ENCODE results near the gene SACM1L. TPM values are rescaled to one million over a fixed set of nuclear protein-coding genes. Genes with fewer than 3 reads are reported as not detected.
A peak's percentile ranks its signal among the peaks of the same experiment; 100 is the strongest.

Gene SACM1L
- total RNA-seq, 1 experiment from 2014 or later = 79.6 TPM

DNA sequence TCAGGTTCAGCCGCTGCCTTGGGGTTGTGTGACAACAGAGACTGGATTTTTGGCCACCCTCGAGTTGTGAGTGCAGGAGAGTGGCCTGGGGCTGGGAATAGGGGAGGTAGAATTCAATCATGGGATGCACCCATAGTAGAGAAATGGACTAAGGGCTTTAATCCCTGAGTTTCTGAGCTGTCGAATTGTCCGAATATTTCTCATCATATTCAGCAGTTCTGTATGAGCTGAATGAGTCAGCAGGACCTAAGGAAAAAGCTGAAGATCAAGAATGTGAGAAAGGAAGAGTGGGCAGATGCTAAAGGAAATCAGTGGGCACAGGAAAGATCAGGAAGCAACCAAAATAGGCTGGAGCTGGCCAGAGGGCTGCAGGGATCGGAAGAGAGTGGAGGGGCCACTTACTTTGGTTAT is 44.4 kb upstream of the SACM1L start:
- no peak; the same call in 1 of the 2 replicates for ATAC-seq
- POLR2A ChIA-PET = interaction anchor here (0.5 kb wide), 1 partner anchor 57 kb away, joined by 3 read pairs; no protein-coding TSS in a partner anchor

DNA sequence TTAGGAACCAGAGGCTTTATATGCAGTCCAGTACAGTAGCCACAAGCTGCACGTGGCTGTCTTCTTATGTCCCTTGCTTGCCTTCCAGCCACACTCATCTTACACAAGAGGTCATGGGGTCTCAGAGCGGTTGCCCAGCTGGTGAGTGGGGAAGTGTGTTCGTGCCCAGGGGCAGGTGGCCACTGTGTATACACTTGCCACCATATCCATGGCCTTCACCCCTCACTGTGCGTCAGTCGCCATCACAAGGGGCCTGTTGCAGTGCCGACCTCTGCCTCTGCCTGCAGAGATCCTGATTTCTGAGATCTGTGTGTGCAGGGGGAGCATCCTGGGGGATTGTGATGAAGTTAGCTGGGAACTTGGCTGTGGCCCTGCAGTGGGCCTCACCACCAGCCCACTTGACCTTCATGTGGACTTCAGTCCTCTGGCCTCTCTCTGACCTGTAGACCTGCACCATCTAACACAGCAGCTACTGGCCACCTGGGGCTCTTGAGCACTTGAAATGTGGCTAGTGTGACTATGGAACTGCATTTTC is 43.1 kb upstream of the SACM1L start:
- ChIA-PET POLR2A (no interaction called here), CTCF (interaction anchor here (0.6 to 2.8 kb wide), 4 partner anchors 11 to 603 kb away, joined by 3 to 29 read pairs (median 3); no protein-coding TSS in a partner anchor)
- H3K4me1 Mint-ChIP-seq = peaks cover 35% of the 10 kb centered on the region
- peaks cover 19% of the 10 kb centered on the region for H3K9me3 Mint-ChIP-seq
- ATAC-seq (no peak), DNase-seq (ENCODE audit: low spot score) (no peak)
- H3K4me3 Mint-ChIP-seq = no peak overlapping the region
- H3K36me3 Mint-ChIP-seq = peaks cover 10% of the 10 kb centered on the region
- H3K27ac Mint-ChIP-seq = no peak overlapping the region
- H3K27me3 Mint-ChIP-seq (ENCODE audit: low read depth) = no peaks in the 10 kb centered on the region
- TF ChIP-seq RORB (CRISPR knock-in tag; IDR thresholded peaks at IDR 0.05) (no peak), ZBTB21 (CRISPR knock-in tag; IDR thresholded peaks at IDR 0.05; ENCODE audit: borderline replicate concordance) (no peak), JAZF1 (CRISPR knock-in tag; IDR thresholded peaks at IDR 0.05) (no peak), ZSCAN18 (CRISPR knock-in tag; IDR thresholded peaks at IDR 0.05) (no peak), SP1 (CRISPR knock-in tag; conservative IDR thresholded peaks at IDR 0.05) (no peak), IRF1 (CRISPR knock-in tag; IDR thresholded peaks at IDR 0.05) (no peak), ZNF232 (CRISPR knock-in tag; IDR thresholded peaks at IDR 0.05) (no peak), PRDM15 (CRISPR knock-in tag; IDR thresholded peaks at IDR 0.05) (no peak), ZNF138 (CRISPR knock-in tag; conservative IDR thresholded peaks at IDR 0.05) (no peak), ZNF425 (CRISPR knock-in tag; conservative IDR thresholded peaks at IDR 0.05) (no peak), ESRRA (CRISPR knock-in tag; IDR thresholded peaks at IDR 0.05; ENCODE audit: borderline replicate concordance) (no peak)
- TF ChIP-seq, protein P1, sequence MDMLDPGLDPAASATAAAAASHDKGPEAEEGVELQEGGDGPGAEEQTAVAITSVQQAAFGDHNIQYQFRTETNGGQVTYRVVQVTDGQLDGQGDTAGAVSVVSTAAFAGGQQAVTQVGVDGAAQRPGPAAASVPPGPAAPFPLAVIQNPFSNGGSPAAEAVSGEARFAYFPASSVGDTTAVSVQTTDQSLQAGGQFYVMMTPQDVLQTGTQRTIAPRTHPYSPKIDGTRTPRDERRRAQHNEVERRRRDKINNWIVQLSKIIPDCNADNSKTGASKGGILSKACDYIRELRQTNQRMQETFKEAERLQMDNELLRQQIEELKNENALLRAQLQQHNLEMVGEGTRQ (CRISPR knock-in tag; IDR thresholded peaks at IDR 0.05) = no peak
- TF ChIP-seq, protein P2, sequence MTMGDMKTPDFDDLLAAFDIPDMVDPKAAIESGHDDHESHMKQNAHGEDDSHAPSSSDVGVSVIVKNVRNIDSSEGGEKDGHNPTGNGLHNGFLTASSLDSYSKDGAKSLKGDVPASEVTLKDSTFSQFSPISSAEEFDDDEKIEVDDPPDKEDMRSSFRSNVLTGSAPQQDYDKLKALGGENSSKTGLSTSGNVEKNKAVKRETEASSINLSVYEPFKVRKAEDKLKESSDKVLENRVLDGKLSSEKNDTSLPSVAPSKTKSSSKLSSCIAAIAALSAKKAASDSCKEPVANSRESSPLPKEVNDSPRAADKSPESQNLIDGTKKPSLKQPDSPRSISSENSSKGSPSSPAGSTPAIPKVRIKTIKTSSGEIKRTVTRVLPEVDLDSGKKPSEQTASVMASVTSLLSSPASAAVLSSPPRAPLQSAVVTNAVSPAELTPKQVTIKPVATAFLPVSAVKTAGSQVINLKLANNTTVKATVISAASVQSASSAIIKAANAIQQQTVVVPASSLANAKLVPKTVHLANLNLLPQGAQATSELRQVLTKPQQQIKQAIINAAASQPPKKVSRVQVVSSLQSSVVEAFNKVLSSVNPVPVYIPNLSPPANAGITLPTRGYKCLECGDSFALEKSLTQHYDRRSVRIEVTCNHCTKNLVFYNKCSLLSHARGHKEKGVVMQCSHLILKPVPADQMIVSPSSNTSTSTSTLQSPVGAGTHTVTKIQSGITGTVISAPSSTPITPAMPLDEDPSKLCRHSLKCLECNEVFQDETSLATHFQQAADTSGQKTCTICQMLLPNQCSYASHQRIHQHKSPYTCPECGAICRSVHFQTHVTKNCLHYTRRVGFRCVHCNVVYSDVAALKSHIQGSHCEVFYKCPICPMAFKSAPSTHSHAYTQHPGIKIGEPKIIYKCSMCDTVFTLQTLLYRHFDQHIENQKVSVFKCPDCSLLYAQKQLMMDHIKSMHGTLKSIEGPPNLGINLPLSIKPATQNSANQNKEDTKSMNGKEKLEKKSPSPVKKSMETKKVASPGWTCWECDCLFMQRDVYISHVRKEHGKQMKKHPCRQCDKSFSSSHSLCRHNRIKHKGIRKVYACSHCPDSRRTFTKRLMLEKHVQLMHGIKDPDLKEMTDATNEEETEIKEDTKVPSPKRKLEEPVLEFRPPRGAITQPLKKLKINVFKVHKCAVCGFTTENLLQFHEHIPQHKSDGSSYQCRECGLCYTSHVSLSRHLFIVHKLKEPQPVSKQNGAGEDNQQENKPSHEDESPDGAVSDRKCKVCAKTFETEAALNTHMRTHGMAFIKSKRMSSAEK (CRISPR knock-in tag; IDR thresholded peaks at IDR 0.05; ENCODE audit: borderline replicate concordance) = no peak
- TF ChIP-seq, protein P3, sequence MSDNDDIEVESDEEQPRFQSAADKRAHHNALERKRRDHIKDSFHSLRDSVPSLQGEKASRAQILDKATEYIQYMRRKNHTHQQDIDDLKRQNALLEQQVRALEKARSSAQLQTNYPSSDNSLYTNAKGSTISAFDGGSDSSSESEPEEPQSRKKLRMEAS (CRISPR knock-in tag; IDR thresholded peaks at IDR 0.05) = no peak
- TF ChIP-seq, protein P4, sequence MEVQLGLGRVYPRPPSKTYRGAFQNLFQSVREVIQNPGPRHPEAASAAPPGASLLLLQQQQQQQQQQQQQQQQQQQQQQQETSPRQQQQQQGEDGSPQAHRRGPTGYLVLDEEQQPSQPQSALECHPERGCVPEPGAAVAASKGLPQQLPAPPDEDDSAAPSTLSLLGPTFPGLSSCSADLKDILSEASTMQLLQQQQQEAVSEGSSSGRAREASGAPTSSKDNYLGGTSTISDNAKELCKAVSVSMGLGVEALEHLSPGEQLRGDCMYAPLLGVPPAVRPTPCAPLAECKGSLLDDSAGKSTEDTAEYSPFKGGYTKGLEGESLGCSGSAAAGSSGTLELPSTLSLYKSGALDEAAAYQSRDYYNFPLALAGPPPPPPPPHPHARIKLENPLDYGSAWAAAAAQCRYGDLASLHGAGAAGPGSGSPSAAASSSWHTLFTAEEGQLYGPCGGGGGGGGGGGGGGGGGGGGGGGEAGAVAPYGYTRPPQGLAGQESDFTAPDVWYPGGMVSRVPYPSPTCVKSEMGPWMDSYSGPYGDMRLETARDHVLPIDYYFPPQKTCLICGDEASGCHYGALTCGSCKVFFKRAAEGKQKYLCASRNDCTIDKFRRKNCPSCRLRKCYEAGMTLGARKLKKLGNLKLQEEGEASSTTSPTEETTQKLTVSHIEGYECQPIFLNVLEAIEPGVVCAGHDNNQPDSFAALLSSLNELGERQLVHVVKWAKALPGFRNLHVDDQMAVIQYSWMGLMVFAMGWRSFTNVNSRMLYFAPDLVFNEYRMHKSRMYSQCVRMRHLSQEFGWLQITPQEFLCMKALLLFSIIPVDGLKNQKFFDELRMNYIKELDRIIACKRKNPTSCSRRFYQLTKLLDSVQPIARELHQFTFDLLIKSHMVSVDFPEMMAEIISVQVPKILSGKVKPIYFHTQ (CRISPR knock-in tag; IDR thresholded peaks at IDR 0.05) = no peak

More for the DNA sequence above, 44.4 kb upstream of the SACM1L start:
- Mint-ChIP-seq H3K27ac (peak overlapping the region; percentile 71), H3K9me3 (peaks cover 12% of the 10 kb centered on the region), H3K4me3 (no peak overlapping the region), H3K4me1 (peaks cover 48% of the 10 kb centered on the region), H3K36me3 (peaks cover 8% of the 10 kb centered on the region), H3K27me3 (ENCODE audit: low read depth) (no peaks in the 10 kb centered on the region)
- TF ChIP-seq, protein P3 (CRISPR knock-in tag; IDR thresholded peaks at IDR 0.05) = no peak
- TF ChIP-seq SOX15 (CRISPR knock-in tag; IDR thresholded peaks at IDR 0.05) (no peak), ZNF416 (CRISPR knock-in tag; IDR thresholded peaks at IDR 0.05) (no peak)
- no peak for DNase-seq (ENCODE audit: low spot score)
- CTCF ChIA-PET = interaction anchor here (0.7 to 2.8 kb wide), 5 partner anchors 10 to 137 kb away, joined by 4 to 29 read pairs (median 5); no protein-coding TSS in a partner anchor
